ENCODE measurements around the gene RREB1.

Gene RREB1

GRCh38 chr6:7124636-7125035 is 16.9 kb downstream of the RREB1 start:
- DNase-seq (ENCODE audit: low read depth in 2 of 2, low spot score in 1 of 2): no peak

- DNase-seq (ENCODE audit: low read depth in 2 of 2, low spot score in 1 of 2): no peak
Measured at GRCh38 chr6:7125290-7125689, 17.5 kb downstream of the RREB1 start.

DNA sequence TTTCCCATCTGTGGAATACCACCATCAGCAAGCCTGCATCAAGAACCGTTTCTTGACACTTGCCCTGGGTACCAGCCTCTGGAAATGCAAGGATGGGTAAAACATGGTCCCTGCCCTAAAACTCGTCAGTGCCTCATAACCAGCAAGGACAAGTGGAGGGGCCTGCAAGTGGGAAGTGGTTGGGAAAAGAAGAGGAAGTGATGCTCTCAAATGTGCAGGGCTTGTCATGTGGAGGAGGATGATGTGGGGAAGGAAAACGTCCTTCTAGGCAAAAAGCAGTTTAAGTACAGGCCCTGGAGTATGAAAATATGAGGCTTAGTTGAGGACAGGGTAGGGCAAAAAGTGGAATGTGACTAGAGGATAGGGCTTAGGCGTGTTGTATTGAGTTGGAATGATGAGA is 19.0 kb downstream of the RREB1 start:
- DNase-seq (ENCODE audit: low read depth in 2 of 2, low spot score in 1 of 2): no peak

- DNase-seq (ENCODE audit: low read depth in 2 of 2, low spot score in 1 of 2): no peak
Measured at GRCh38 chr6:7127680-7128079, 19.9 kb downstream of the RREB1 start.

DNA sequence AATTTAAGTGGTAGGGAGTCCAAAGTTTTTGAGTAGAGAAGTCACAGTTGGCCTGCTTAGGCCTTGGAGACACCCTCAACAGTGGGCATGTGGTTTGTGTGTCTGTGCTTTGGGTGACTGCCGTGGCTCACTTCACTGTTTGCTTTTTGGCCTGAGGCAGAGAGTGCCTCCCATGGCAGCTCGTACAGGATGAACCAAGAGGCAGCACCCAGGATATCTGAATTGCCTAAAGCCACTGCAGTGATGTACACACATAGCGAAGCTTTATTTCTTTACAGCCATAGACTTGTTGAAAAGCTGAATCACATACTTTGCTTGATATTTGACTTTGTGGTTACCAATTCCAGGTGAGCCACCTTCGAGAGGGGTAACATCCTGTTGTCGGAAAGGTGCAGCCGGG is 21.6 kb downstream of the RREB1 start:
- DNase-seq (ENCODE audit: low read depth in 2 of 2, low spot score in 1 of 2): no peak

DNA sequence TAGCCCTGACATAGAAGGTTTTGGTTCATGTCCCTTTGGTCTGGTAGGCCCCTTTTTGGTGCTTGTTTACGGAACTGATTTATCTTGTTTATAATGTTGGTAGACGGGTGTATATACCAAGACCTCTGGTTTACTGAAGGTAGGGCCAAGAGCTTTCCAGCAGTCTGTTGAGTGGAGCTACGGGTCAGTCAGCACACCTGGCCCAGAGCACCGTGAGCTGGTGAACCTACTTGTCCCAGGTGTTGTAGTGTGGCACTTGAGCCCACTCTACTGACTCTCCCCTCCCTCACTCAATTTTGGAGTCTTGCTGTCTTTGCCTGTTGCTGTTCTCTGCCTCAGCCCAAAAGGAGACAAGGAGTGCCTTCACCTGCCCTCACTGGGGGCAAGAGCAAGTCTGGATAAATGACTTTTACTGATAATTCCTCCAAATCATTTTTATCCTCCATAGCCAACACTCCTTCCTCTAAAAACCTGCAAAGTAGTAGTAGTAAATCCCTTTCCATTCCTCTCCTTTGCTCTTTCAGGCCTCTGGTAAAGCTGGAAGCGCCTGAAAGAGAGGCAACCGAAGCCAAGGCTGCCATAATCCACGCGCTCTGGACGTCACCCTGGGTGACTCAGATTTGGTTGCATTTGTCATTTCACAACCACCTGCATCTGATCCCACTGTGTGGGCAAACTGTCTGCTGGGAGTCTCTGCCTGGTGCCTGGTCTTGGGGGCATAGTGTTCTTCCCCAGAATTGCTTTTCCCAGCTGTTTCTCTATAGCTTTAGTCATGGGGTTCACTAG is 22.2 kb downstream of the RREB1 start:
- no peak for DNase-seq (ENCODE audit: low read depth in 2 of 2, low spot score in 1 of 2)

DNA sequence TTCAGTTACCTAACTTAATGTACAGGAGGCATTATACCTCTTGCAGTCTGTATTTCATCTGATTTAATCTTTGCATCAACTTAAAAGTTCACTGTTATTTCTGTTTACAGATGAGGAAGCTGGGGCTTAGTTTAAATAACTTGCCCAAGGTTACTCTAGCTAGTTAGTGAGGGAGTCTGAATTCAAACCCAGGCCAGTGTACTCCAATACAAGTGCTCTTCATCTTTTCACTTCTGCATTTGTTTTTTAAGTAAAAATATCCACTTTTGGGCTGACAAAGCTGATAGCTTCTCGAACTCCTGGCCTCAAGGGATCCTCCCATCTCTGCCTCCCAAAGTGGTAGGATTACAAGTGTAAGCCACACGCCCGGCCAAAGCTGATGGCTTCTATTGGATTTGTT is 23.6 kb downstream of the RREB1 start:
- no peak for DNase-seq (ENCODE audit: low read depth in 2 of 2, low spot score in 1 of 2)

- no peak for DNase-seq (ENCODE audit: low read depth in 2 of 2, low spot score in 1 of 2)
Measured at GRCh38 chr6:7132398-7133035, 24.8 kb downstream of the RREB1 start.

DNA sequence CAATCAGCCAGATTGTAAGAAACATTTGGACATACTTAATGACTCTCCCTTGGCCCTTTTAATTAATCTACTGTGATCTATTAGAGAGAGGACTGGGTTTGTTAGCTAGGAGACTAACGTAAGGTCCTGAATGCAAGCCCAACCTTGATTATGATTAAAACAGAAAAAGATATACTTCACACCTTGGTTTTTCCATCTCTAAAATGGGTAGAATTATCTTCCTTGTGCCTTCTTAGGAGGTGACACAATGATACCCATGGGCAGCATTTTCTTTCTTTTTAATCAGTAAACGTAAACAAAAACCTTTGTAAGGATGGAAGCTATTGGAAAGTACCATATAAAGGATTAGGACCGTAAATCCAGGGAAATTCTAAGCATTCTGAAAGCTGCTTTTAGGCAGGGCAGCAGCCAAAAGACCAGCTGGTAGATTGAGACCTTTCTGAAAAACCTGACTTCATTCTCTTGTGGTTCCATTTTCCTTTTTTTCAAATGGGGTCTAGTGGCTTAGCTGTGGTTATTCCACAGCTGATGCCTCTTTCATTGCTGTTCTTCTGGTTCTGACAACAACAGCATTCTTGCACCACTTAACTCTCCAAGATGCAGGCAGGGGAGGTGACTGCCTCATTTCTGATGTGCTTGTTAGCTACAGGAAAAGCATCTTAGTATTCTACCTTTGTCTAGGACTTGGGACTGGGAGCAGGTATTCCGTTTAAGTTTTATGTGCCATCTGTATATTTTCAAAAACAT is 27.4 kb downstream of the RREB1 start:
- no peak for DNase-seq (ENCODE audit: low read depth in 2 of 2, low spot score in 1 of 2)

- no peak for DNase-seq (ENCODE audit: low read depth in 2 of 2, low spot score in 1 of 2)
Measured at GRCh38 chr6:7135755-7136154, 28.0 kb downstream of the RREB1 start.

- no peak for DNase-seq (ENCODE audit: low read depth in 2 of 2, low spot score in 1 of 2)
Measured at GRCh38 chr6:7136859-7137334, 29.1 kb downstream of the RREB1 start.

DNA sequence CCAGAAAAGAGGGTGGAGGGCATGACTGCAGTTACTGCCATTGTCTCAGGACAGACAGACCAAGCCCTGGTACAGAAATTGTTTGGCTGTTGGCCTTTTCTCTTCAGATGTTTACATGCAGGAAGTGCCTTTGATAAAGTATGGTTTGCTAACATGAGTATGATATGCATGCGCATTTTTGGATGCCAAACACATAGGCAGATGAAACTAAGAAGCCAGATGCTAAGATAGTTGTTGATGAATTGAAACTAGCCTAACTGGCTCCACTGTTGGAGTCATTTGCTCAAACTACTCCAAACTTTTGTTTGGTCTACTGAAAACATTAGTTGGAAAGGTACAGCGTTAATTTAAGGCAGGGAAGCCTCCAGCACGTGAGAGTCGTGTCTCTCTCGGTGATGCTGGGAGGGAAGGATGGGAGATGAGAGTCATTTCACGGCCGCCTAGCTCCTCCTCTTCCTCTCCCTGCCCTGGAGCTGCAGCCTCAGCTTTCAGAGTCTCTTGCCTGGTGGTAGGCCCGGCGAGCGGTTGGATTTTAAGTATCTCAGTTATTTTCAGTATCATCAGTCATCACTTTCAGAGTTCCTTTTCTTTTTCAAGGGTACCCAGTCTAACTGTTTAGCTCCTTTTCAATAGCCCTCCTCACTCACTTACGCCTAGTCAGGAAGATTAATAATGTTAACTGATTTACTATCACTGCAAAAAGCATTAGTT is 29.7 kb downstream of the RREB1 start:
- peak in 1 of 2 donors; percentile 31 for DNase-seq (ENCODE audit: low read depth in 2 of 2, low spot score in 1 of 2)

DNA sequence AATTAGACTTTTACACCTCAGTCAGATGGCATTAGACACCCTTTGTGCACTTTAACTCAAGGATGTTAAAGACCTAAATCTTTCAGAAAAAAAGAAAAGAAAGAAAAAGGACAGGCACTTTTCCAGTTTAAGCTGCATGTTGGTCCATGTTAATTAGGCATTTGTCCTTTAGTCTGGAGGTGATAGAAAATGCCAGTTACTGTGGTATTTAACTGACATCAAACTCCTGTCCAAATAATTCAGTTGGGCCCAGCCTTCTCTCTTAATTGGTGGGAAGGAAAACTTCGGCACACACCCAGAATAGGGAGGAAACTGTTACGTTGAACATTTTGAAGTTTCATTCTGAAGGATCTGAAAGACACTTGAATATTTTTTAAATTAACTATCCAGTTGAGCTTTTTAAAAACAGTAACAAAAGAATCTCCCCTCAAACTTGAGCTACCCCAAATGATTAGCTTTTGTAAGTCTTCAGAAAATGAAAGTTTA is 30.3 kb downstream of the RREB1 start:
- DNase-seq (ENCODE audit: low read depth in 2 of 2, low spot score in 1 of 2): no peak

GRCh38 chr6:7138921-7139358 is 31.2 kb downstream of the RREB1 start:
- DNase-seq (ENCODE audit: low read depth in 2 of 2, low spot score in 1 of 2): no peak

- DNase-seq (ENCODE audit: low read depth in 2 of 2, low spot score in 1 of 2): no peak
Measured at GRCh38 chr6:7139835-7140470, 32.2 kb downstream of the RREB1 start.

DNA sequence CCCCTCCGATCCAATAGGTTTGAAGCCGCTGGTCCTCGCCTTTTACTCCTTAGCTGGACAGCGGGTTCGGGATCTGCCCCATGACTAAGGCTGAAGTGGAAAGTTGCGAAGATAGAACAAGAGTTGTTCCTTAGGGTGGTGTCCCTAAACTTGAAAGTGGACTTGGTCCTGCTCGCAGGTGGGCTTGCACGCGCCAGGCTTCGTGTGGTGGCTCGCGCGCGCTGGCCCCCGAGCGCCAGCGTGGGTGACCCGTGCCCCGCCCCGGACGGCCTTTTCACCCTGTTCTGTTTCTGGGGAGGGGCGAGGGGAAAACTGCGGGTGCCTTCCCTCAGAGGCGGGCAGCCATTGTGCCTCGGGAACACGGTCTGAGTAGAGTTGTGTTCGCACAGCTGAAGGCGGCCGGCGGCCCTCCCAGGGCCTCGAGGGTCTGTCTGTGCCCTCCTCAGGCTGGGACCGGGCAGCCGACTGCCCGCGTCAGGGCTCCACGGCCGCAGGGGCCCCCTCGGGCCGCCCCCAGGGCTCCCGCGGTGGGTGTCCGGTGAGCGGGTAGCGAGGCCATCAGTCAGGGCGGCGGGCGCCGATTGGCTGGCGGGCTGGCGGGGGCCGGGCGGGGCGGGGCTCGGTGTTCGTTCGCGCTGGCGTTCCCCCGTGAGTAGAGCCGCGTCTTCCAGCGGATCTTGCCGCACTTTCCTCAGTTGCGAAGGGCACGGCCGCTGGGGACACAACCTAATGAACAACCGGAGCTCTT is 33.0 kb downstream of the RREB1 start:
- peak; percentile 52 to 65 for DNase-seq (ENCODE audit: low read depth in 2 of 2, low spot score in 1 of 2)

- no peak for DNase-seq (ENCODE audit: low read depth in 2 of 2, low spot score in 1 of 2)
Measured at GRCh38 chr6:7142228-7142801, 34.6 kb downstream of the RREB1 start.

DNA sequence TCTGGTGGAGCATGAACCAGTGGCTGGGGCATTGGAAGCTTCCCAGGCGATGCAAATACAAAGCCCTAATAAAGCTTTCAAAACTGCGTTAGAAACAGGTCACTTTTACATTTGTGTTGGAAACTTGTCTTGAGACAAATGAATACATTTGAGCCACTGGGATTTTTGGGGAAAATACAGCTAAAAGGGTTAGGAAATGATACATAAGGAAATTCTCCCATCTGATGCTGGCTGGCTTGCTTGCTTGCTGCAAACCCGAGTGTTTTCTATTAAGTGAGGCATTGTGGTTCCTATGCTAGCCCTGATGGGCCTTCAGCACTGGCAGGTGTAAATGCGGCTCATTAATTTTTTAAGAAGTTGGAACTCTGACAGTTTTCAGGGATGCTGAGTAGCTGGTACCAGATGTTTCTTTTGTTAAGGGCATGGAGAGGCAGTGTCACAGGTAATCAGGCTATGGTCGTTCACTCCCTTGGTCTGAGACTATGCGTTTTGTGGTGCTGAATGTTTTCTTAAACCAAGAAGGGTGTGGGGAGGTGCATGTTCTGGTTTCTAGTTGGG is 35.2 kb downstream of the RREB1 start:
- DNase-seq (ENCODE audit: low read depth in 2 of 2, low spot score in 1 of 2): no peak

DNA sequence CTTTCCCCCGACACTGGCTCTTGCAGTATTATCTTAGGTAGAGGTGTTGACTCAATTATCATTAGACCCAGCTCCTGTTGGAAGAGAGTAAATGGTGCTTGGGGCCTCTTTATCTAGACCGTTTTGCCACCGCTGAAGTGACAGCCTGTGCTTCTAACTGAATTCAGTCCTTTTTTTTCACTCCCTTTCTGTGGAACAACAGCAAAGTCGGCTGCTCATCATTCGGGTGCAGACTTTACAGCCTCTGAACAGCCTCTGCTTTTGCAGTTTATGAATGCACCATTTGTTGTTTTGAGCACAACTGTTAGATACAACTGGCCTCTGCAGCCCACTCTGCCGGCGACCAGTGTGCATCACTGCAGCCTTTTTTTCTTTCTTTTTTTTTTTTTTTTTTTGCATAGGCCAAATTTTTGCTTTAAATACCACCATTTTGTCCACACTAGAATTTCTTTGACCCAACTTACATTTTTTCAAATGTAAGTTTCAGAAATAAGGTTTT is 35.8 kb downstream of the RREB1 start:
- DNase-seq (ENCODE audit: low read depth in 2 of 2, low spot score in 1 of 2): no peak
